Activated T-helper 1 cell treated with anti-CD3 and anti-CD28 coated beads, Interleukin-12 subunit alpha, Interleukin-12 subunit beta, Interleukin-2, Interleukin-4 antibody, amounts not matched to agents 30 ng/mL and 10 ng/mL and 1 ng/mL, durations not matched to agents 14 hours and 24 hours and 36 hours (primary cell): Measurements from ENCODE around the gene PITPNC1. TPM values are rescaled to one million over a fixed set of nuclear protein-coding genes. Genes with fewer than 3 reads are reported as not detected.
"Not testable (repeated sequence)": the region's sequence is repeated elsewhere in the genome, so short reads cannot be mapped to it uniquely, and the experiment has no call there.

Experiments used
- DNase-seq: peaks from one replicate; pipeline ENCODE4 v3.0.0; 2021; ENCODE audit warnings: low spot score
- H3K27ac Mint-ChIP-seq: one replicate; pipeline ENCODE4 v1.8.0; 2021; ENCODE audit warnings: mild to moderate bottlenecking, mixed read lengths
- H3K27me3 Mint-ChIP-seq: one replicate; pipeline ENCODE4 v1.8.0; 2022; ENCODE audit warnings: mild to moderate bottlenecking, moderate library complexity, mixed read lengths; ENCODE audit not compliant: insufficient read depth
- H3K36me3 Mint-ChIP-seq: one replicate; pipeline ENCODE4 v1.8.0; 2021; ENCODE audit warnings: low read depth, mixed read lengths
- H3K4me1 Mint-ChIP-seq: one replicate; pipeline ENCODE4 v1.8.0; 2021; ENCODE audit warnings: low read depth, mixed read lengths
- H3K4me3 Mint-ChIP-seq: one replicate; pipeline ENCODE4 v1.8.0; 2021; ENCODE audit warnings: mild to moderate bottlenecking, moderate library complexity, mixed read lengths
- H3K9me3 Mint-ChIP-seq: one replicate; pipeline ENCODE4 v1.8.0; 2021; ENCODE audit warnings: mixed read lengths
- intact Hi-C: fragments of 100-400 bp; cut with micrococcal nuclease; formaldehyde crosslinking; loops from one replicate; pipeline ENCODE4 v1.15.1; 2024
- total RNA-seq: library from RNA; stranded (reverse); gene quantifications from 2 replicates; pipeline ENCODE4 v1.2.3, GENCODE V29; 2022

PITPNC1 gene
- total RNA-seq, 1 donor from 2014 or later: 17.7 TPM

DNA sequence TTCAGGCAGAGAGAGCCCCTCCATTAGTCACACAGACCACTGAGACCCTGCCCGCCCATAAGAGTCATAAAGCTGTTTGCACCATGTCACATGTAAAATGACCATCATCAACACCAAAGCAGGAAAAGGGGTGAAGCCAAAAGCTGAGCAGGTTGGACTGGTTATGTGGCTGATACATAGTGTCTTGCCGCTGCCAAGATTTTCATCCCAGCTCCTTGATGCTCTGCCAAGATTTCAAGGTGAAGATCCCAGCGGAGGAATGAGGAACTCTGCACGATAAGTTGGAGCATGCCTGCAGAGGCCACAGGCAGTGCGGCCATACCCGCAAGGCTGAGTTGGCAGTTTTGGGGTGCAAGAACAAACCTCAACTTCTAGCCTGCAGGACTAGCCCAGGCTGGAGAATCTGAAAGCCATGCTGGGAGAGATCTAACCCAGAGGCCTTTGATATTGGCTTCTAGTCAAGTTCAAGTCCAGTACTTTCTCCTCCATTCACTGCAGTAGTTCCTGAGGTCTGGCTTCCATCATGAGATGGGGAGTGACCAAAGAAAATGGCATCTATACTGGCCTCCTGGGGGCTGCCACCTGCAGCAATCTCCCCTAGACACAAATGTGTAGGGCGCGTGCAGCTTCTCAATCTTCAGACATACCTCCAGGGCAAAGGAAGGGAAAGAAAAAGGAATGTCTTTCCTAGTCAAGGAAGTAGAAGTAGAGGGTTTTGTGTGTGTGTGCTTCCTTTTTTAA is 261.0 kb downstream of the PITPNC1 start:
- intact Hi-C loops: no loop called here
- Mint-ChIP-seq H3K27me3 (no peaks in the 10 kb centered on the region), H3K4me1 (no peaks in the 10 kb centered on the region), H3K9me3 (no peaks in the 10 kb centered on the region), H3K4me3 (no peak overlapping the region), H3K27ac (no peak overlapping the region), H3K36me3 (peaks cover 2% of the 10 kb centered on the region)
- DNase-seq: no peak

DNA sequence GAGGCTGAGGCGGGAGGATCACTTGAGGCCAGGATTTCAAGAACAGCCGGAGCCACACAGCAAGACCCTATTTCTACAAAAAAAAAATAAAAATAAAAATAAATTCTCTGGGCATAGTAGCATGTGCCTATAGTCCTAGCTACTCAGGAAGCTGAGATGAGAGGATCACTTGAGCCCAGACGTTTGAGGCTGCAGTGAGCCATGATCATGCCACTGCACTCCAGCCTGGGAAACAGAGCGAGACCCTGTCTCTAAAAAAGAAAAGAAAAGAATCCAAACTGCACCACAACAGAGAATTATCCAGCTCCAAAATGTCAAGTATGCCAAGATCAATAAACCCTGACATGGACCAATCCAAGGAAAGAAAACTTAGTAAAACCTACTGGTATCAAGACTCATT is 261.8 kb downstream of the PITPNC1 start:
- no peak overlapping the region for H3K27ac Mint-ChIP-seq
- no peak overlapping the region for H3K4me3 Mint-ChIP-seq

DNA sequence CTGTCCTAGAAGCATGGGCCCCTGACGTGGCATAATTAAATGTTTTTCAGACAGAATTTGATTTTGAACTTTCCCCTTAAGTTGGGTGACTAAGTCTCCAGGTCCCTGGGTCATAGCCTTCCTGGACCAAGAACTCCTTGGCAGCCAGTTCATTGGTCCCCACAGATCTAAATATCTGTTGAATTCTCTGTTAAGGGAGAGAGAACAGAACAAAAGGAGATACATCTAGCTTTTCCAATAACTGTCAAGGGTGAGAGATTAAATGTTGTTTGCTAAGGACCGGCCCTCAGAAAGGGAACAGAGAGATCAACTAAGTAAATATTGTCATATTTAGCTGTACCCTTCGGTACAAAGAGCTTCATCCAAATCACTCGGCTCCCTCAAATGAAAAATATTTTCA is 262.5 kb downstream of the PITPNC1 start:
- no peak for DNase-seq
- H3K9me3 Mint-ChIP-seq: no peaks in the 10 kb centered on the region
- no peaks in the 10 kb centered on the region for H3K4me1 Mint-ChIP-seq
- H3K27me3 Mint-ChIP-seq: no peaks in the 10 kb centered on the region
- intact Hi-C loops: no loop called here
- no peak overlapping the region for H3K27ac Mint-ChIP-seq
- H3K36me3 Mint-ChIP-seq: no peaks in the 10 kb centered on the region
- H3K4me3 Mint-ChIP-seq: no peak overlapping the region

More for the DNA sequence above, 261.8 kb downstream of the PITPNC1 start:
- peaks cover 2% of the 10 kb centered on the region for H3K36me3 Mint-ChIP-seq
- no peaks in the 10 kb centered on the region for H3K9me3 Mint-ChIP-seq
- intact Hi-C loops: no loop called here
- no peaks in the 10 kb centered on the region for H3K4me1 Mint-ChIP-seq
- no peak for DNase-seq
- no peaks in the 10 kb centered on the region for H3K27me3 Mint-ChIP-seq

DNA sequence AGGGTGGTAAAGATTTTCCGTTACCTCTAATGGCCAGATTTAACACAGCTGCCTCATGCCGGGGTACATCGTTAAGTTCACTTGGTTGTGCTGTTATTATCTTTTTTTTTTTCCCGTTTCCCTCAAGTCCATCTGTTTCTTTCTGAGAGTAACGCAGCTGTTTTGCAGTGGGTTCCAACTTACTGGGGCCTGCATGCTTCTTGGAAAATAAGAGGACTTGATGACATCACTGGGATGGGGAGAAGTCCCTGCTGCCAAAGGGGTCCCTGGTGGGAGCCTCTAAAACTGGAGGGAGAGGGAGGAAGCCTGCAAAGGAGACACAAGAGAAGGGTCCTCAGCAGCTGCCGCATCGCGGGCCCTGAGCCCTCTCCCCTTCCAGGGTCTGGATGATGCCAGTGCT is 262.9 kb downstream of the PITPNC1 start:
- Mint-ChIP-seq H3K36me3 (no peaks in the 10 kb centered on the region), H3K27me3 (no peaks in the 10 kb centered on the region)

DNA sequence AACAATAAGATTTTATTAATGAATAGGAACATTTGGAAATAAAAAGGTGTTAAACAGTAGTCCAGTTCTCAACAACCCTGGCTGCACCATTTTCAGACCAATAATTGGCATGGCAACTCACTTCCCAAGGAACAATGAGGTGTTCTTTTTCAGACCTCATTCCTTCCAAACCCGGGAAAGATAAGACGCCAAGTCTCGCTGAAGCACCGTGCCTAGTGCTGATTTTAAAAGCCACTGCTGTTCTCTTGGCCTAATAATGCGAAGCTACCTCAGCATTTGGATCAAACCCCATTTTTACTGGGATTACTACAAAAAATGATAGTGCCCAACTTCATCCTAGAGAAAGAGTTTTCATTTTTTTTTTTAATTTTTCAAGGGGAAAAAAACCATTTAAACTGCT is 265.4 kb downstream of the PITPNC1 start:
- H3K9me3 Mint-ChIP-seq: no peaks in the 10 kb centered on the region
- H3K27me3 Mint-ChIP-seq: no peaks in the 10 kb centered on the region
- no peak overlapping the region for H3K27ac Mint-ChIP-seq
- no peak for DNase-seq
- no peak overlapping the region for H3K4me3 Mint-ChIP-seq
- intact Hi-C loops: no loop called here
- H3K36me3 Mint-ChIP-seq: no peaks in the 10 kb centered on the region
- H3K4me1 Mint-ChIP-seq: no peaks in the 10 kb centered on the region

More for the DNA sequence above, 262.9 kb downstream of the PITPNC1 start:
- Mint-ChIP-seq H3K27ac (no peak overlapping the region), H3K4me1 (no peaks in the 10 kb centered on the region), H3K9me3 (no peaks in the 10 kb centered on the region), H3K4me3 (no peak overlapping the region)
- no peak for DNase-seq
- intact Hi-C loops: no loop called here

DNA sequence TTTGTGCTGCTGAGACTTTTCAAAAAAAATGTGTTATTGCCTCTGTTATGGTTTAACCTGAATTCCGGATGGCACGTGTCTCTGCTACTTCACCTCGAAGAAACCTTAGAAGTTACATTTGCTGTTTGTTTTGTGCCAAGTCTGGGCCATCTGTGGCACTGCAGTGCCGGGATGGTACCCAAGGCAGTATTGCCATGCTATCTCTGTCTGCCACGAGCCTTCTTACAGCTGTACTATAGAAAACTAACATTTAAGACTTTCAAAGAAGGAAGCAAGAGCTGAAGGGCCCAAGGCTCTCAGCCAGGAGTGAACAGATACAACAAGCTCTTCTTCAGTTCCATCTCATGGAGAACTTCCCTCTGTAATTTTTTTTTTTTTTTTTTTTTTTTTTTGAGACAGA is 267.0 kb downstream of the PITPNC1 start:
- Mint-ChIP-seq H3K9me3 (no peaks in the 10 kb centered on the region), H3K36me3 (no peaks in the 10 kb centered on the region)
- intact Hi-C loops: no loop called here

DNA sequence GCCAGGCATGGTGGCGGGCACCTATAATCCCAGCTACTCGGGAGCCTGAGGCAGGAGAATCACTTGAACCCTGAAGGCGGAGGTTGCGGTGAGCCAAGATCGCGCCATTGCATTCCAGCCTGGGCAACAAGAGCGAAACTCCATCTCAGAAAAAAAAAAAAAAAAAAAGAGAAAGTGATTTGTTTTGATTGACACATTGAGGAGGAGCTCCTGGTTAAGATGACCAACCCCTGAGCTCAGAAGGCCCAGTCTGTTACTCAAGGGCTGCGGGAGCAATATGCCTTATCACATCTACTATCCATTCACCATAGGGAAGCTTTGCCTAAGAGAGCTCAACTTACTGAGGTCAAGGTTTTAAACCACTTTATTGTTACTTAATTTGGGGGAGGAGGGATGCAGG is 268.1 kb downstream of the PITPNC1 start:
- H3K4me3 Mint-ChIP-seq, intact Hi-C loops, H3K9me3 Mint-ChIP-seq, H3K27me3 Mint-ChIP-seq, H3K36me3 Mint-ChIP-seq, DNase-seq, H3K27ac Mint-ChIP-seq, H3K4me1 Mint-ChIP-seq: not testable (repeated sequence)

More for the DNA sequence above, 267.0 kb downstream of the PITPNC1 start:
- no peaks in the 10 kb centered on the region for H3K4me1 Mint-ChIP-seq
- no peak overlapping the region for H3K27ac Mint-ChIP-seq
- DNase-seq: no peak
- H3K4me3 Mint-ChIP-seq: no peak overlapping the region
- H3K27me3 Mint-ChIP-seq: no peaks in the 10 kb centered on the region

DNA sequence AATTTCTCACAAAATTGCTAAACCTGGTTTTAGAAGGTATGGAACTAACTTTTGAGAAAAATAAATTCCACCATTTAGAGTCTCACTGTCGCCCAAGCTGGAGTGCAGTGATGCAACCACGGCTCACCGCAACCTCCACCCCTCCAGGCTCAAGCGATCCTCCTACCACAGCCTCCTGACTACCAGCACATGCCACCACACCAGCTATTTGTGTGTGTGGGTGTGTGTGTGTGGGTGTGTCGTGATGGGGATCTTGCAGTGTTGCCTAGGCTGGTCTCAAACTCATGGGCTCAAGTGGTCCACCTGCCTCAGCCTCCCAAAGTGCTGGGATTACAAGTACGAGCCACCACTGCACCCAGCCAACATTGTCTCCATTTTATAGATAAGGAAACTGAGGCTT is 269.4 kb downstream of the PITPNC1 start:
- no peaks in the 10 kb centered on the region for H3K9me3 Mint-ChIP-seq
- DNase-seq: no peak
- intact Hi-C loops: no loop called here
- H3K27ac Mint-ChIP-seq: no peak overlapping the region
- no peaks in the 10 kb centered on the region for H3K27me3 Mint-ChIP-seq
- H3K4me1 Mint-ChIP-seq: no peaks in the 10 kb centered on the region
- H3K36me3 Mint-ChIP-seq: no peaks in the 10 kb centered on the region
- no peak overlapping the region for H3K4me3 Mint-ChIP-seq

DNA sequence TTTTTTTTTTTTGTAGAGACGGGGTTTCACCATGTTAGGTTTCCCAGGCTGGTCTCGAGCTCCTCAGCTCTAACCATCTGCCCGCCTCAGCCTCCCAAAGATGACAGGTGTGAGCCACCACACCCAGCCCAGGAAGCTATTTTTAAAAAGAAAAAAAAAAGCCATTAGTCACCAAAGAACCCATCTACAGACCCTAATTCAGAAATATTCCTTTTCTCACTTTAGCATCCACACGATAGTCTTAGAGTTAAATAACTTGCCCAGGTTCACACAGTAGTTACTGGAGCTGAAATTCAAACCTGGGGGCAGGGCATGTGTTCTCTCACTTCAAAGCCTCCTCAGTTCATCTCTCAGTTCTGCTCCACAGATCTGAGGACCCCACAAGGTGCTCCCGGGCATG is 270.4 kb downstream of the PITPNC1 start:
- Mint-ChIP-seq H3K4me3 (no peak overlapping the region), H3K9me3 (no peaks in the 10 kb centered on the region), H3K36me3 (no peaks in the 10 kb centered on the region), H3K27ac (no peak overlapping the region), H3K27me3 (no peaks in the 10 kb centered on the region), H3K4me1 (no peaks in the 10 kb centered on the region)
- no peak for DNase-seq
- intact Hi-C loops: no loop called here

DNA sequence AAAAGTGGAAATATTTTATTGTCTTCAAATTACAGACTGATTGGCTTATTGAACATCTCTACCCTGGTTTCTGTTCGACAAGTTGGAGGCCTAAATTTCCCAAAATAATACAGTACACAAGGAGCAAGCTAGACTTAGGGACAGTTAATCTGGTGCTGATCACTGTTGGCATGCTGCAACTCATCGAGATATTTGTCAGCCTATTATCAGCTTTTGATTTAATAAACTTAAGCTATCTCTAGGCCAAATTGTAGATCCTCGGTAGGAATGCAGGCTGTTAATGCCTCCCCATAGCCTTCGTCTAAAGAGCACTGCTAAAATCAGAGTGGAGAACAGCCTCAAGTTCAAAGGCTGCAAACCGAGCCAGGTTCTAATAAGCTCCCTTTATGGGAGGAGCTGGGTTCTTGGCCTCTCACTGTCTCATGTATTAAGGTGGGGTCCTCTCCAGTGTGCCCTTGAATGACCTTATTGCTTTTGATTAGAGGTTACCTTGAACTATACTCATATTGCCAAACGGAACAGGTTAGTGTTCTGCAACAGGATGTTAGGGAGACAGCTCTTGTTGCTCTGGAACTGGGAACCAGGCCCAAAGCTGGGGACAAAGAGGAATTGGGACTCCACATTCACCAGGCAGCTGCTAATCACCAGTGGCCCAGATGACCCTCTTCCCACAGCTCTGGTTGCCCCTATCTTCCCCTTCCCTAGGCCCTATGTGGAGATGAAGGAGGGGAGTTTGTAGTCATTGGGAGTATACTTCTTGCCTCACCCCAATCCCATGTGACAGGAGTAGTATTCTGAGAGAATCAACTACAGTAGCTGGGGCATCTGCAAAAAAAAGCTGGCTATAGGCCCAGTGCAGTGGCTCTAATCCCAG is 271.2 kb downstream of the PITPNC1 start:
- Mint-ChIP-seq H3K4me3 (no peak overlapping the region), H3K27ac (no peak overlapping the region), H3K36me3 (peaks cover 2% of the 10 kb centered on the region), H3K27me3 (no peaks in the 10 kb centered on the region), H3K4me1 (no peaks in the 10 kb centered on the region), H3K9me3 (no peaks in the 10 kb centered on the region)
- DNase-seq: no peak
- intact Hi-C loops: no loop called here

DNA sequence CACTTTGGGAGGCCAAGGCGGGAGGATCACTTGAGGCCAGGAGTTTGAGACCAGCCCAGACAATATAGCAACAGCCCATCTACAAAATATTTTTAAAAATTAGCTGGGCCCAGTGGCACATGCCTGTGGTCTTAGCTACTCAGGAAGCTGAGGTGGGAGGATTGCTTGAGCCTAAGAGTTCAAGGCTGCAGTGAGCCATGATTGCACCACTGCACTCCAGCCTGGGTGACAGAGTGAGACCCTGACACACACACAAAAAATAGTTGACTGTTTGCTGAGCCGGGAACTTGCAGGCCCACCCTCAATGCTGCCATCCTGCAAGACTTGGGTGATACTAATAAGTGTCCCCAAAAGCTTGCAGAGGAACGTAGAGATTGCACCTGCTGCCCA is 271.8 kb downstream of the PITPNC1 start:
- H3K27ac Mint-ChIP-seq: not testable (repeated sequence)

DNA sequence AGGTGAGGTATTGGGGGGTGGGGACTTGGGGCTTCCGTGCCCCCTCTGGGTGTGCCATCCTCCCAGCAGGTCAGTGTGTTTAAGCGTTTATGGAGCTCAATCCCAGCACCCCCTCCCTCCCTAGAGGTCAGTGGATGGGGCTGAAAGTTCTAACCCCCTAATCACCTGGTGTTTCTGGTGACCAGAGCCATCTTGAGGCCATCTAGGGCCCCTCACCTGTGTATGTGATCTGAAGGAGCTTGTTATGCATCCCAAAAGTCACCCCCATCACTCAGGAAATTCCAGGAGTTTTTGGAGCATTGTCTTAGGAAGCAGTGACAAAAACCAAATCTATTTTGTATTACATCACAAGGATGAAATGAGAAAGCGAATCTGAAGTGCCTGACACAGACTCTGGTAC is 272.8 kb downstream of the PITPNC1 start:
- no peaks in the 10 kb centered on the region for H3K9me3 Mint-ChIP-seq
- H3K27me3 Mint-ChIP-seq: no peaks in the 10 kb centered on the region
- H3K4me1 Mint-ChIP-seq: no peaks in the 10 kb centered on the region
- peaks cover 2% of the 10 kb centered on the region for H3K36me3 Mint-ChIP-seq
- DNase-seq: no peak
- intact Hi-C loops: no loop called here
- H3K4me3 Mint-ChIP-seq: no peak overlapping the region
- H3K27ac Mint-ChIP-seq: no peak overlapping the region

More for the DNA sequence above, 271.8 kb downstream of the PITPNC1 start:
- H3K4me3 Mint-ChIP-seq, H3K27me3 Mint-ChIP-seq, intact Hi-C loops, H3K4me1 Mint-ChIP-seq, H3K36me3 Mint-ChIP-seq, DNase-seq, H3K9me3 Mint-ChIP-seq: not testable (repeated sequence)

DNA sequence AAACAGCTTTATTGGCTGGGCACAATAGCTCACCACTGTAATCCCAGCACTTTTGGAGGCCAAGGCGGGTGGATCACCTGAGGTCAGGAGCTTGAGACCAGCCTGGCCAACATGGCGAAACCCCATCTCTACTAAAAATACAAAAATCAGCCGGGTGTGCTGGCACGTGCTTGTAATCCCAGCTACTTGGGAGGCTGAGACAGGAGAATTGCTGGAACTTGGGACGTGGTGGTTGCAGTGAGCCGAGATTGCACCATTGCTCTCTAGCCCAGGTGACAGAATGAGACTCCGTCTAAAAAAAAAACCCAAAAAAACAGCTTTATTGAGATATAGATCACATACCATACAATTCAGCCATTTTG is 274.1 kb downstream of the PITPNC1 start:
- H3K4me3 Mint-ChIP-seq, H3K9me3 Mint-ChIP-seq, H3K27ac Mint-ChIP-seq, intact Hi-C loops, DNase-seq, H3K36me3 Mint-ChIP-seq, H3K27me3 Mint-ChIP-seq, H3K4me1 Mint-ChIP-seq: not testable (repeated sequence)
